Fibroblast of skin of left biceps (primary cell): ENCODE results near the gene KCNN4.
"Not testable (repeated sequence)": the region's sequence is repeated elsewhere in the genome, so short reads cannot be mapped to it uniquely, and the experiment has no call there.

ENCODE experiments used
- DNase-seq, 2 experiments: peaks; one replicate each; pipeline ENCODE4 v3.0.0-alpha.2; 2013; ENCODE audit warnings: low read depth in 2 of 2

The KCNN4 gene

GRCh38 chr19:43798546-43799409, 18.0 kb upstream of the KCNN4 start:
- no peak for DNase-seq

- DNase-seq: no peak
Observed at GRCh38 chr19:43798026-43798545, 17.3 kb upstream of the KCNN4 start.

GRCh38 chr19:43797556-43797955, 16.8 kb upstream of the KCNN4 start:
- DNase-seq: no peak

GRCh38 chr19:43797118-43797517, 16.3 kb upstream of the KCNN4 start:
- DNase-seq: no peak

GRCh38 chr19:43790587-43790986, 9.8 kb upstream of the KCNN4 start:
- no peak for DNase-seq

GRCh38 chr19:43789029-43789428, 8.3 kb upstream of the KCNN4 start:
- DNase-seq: no peak

- no peak for DNase-seq
Observed at GRCh38 chr19:43786665-43787064, 5.9 kb upstream of the KCNN4 start.

GRCh38 chr19:43784981-43785808, 4.4 kb upstream of the KCNN4 start:
- DNase-seq: peak in 1 of 2 experiments; percentile 23

GRCh38 chr19:43784241-43784980, 3.6 kb upstream of the KCNN4 start:
- peak in 1 of 2 experiments; percentile 42 for DNase-seq

- no peak for DNase-seq
Observed at GRCh38 chr19:43783636-43784035, 2.9 kb upstream of the KCNN4 start.

- no peak for DNase-seq
Observed at GRCh38 chr19:43782689-43783231, 2.0 kb upstream of the KCNN4 start.

GRCh38 chr19:43782311-43782660, 1.5 kb upstream of the KCNN4 start:
- no peak for DNase-seq

- no peak for DNase-seq
Observed at GRCh38 chr19:43781630-43782310, 997 bp upstream of the KCNN4 start.

- no peak for DNase-seq
Observed at GRCh38 chr19:43779820-43780219, 953 bp downstream of the KCNN4 start.

- no peak for DNase-seq
Observed at GRCh38 chr19:43779147-43779819, 1.5 kb downstream of the KCNN4 start.

GRCh38 chr19:43778651-43779050, 2.1 kb downstream of the KCNN4 start:
- DNase-seq: no peak

GRCh38 chr19:43777163-43777695, 3.5 kb downstream of the KCNN4 start:
- no peak for DNase-seq

- no peak for DNase-seq
Observed at GRCh38 chr19:43776286-43776685, 4.5 kb downstream of the KCNN4 start.

GRCh38 chr19:43775299-43775890, 5.4 kb downstream of the KCNN4 start:
- DNase-seq: no peak

GRCh38 chr19:43774940-43775258, 5.9 kb downstream of the KCNN4 start:
- not testable (repeated sequence) for DNase-seq
